Measurements from ENCODE around the gene NLRP9.

The NLRP9 gene

GRCh38 chr19:55702131-55702627, 36.0 kb downstream of the NLRP9 start:
- no peak for DNase-seq

GRCh38 chr19:55700813-55701212, 37.4 kb downstream of the NLRP9 start:
- DNase-seq, result no peak

- DNase-seq, result no peak
Measured at GRCh38 chr19:55699221-55699620, 39.0 kb downstream of the NLRP9 start.

GRCh38 chr19:55698256-55698655, 39.9 kb downstream of the NLRP9 start:
- no peak for DNase-seq

- no peak for DNase-seq
Measured at GRCh38 chr19:55697698-55698097, 40.5 kb downstream of the NLRP9 start.

- DNase-seq, result no peak
Measured at GRCh38 chr19:55697069-55697440, 41.1 kb downstream of the NLRP9 start.

- DNase-seq, result no peak
Measured at GRCh38 chr19:55696301-55697068, 41.7 kb downstream of the NLRP9 start.

- DNase-seq, result no peak
Measured at GRCh38 chr19:55695511-55696290, 42.5 kb downstream of the NLRP9 start.

GRCh38 chr19:55694656-55695491, 43.3 kb downstream of the NLRP9 start:
- DNase-seq, result no peak

GRCh38 chr19:55694241-55694655, 44.0 kb downstream of the NLRP9 start:
- no peak for DNase-seq

- DNase-seq, result no peak
Measured at GRCh38 chr19:55693336-55693974, 44.7 kb downstream of the NLRP9 start.

- no peak for DNase-seq
Measured at GRCh38 chr19:55692681-55693081, 45.5 kb downstream of the NLRP9 start.

- no peak for DNase-seq
Measured at GRCh38 chr19:55691561-55692481, 46.4 kb downstream of the NLRP9 start.

- no peak for DNase-seq
Measured at GRCh38 chr19:55690769-55691545, 47.2 kb downstream of the NLRP9 start.

- no peak for DNase-seq
Measured at GRCh38 chr19:55690109-55690768, 48.0 kb downstream of the NLRP9 start.

GRCh38 chr19:55689411-55690108, 48.6 kb downstream of the NLRP9 start:
- no peak for DNase-seq

- DNase-seq, result no peak
Measured at GRCh38 chr19:55688422-55689218, 49.6 kb downstream of the NLRP9 start.

All from CD4-positive, alpha-beta T cell treated with Interleukin-17A for 1 hour (primary cell).